ENCODE measurements around the gene LRRFIP2. TPM values are rescaled to one million over a fixed set of nuclear protein-coding genes. Genes with fewer than 3 reads are reported as not detected.

LRRFIP2 gene
- total and polyA plus RNA-seq, 8 donors, result 25.9 to 131 (median 39.0) TPM

- TF ChIP-seq EP300 (IDR thresholded peaks at IDR 0.05), result no peak
- H3K27ac ChIP-seq, result no peak overlapping the region
- no peaks in the 10 kb centered on the region for H3K27me3 ChIP-seq
- H3K36me3 ChIP-seq, result no peaks in the 10 kb centered on the region
- peaks cover 0 to 3% (median 1%) of the 10 kb centered on the region in 4 donors for H3K4me1 ChIP-seq
- 78 to 86% (median 84%) methylated on average over 4 of the region's 4 CpGs for WGBS, 5 donors
- intact Hi-C loops (cut with DNase I; ENCODE audit: low total_unique reads), result no loop called here
- DNase-seq, result no peak
- H3K9me3 ChIP-seq, result no peaks in the 10 kb centered on the region
- H3K4me3 ChIP-seq, result no peak overlapping the region
Observed at GRCh38 chr3:37189109-37189508, 14.7 kb upstream of the LRRFIP2 start.

GRCh38 chr3:37183976-37184375 is 9.6 kb upstream of the LRRFIP2 start:
- Histone ChIP-seq H3K4me1 (peaks cover 0 to 22% (median 17%) of the 10 kb centered on the region in 4 donors), H3K4me3 (no peak overlapping the region), H3K27ac (peak overlapping the region in 3 of 5 donors; percentile 16 to 38 (median 31)), H3K36me3 (no peaks in the 10 kb centered on the region), H3K27me3 (no peaks in the 10 kb centered on the region), H3K9me3 (no peaks in the 10 kb centered on the region)
- intact Hi-C loops (cut with DNase I; ENCODE audit: low total_unique reads), result no loop called here
- DNase-seq, result no peak
- TF ChIP-seq POLR2A (IDR thresholded peaks at IDR 0.05) (no peak), POLR2AphosphoS5 (IDR thresholded peaks at IDR 0.05) (no peak)
- 31 to 46% (median 45%) methylated on average over 5 of the region's 5 CpGs for WGBS, 5 donors

GRCh38 chr3:37183375-37183831 is 9.0 kb upstream of the LRRFIP2 start:
- 45 to 66% (median 56%) methylated on average over 3 of the region's 3 CpGs for WGBS, 5 donors
- Histone ChIP-seq H3K4me3 (no peak overlapping the region), H3K27ac (peak overlapping the region in 4 of 5 donors; percentile 11 to 38 (median 24)), H3K4me1 (peaks cover 1 to 28% (median 20%) of the 10 kb centered on the region in 4 donors), H3K27me3 (no peaks in the 10 kb centered on the region), H3K9me3 (no peaks in the 10 kb centered on the region), H3K36me3 (no peaks in the 10 kb centered on the region)
- DNase-seq, result peak in 1 of 2 donors; percentile 34
- intact Hi-C loops (cut with DNase I; ENCODE audit: low total_unique reads), result no loop called here
- TF ChIP-seq CTCF (IDR thresholded peaks at IDR 0.05) (no peak), POLR2AphosphoS5 (IDR thresholded peaks at IDR 0.05) (peak in 1 of 3 donors; percentile 57)

GRCh38 chr3:37182816-37183215 is 8.4 kb upstream of the LRRFIP2 start:
- TF ChIP-seq POLR2A (IDR thresholded peaks at IDR 0.05) (no peak), CTCF (IDR thresholded peaks at IDR 0.05) (no peak), POLR2AphosphoS5 (IDR thresholded peaks at IDR 0.05) (no peak), EP300 (IDR thresholded peaks at IDR 0.05) (no peak)
- Histone ChIP-seq H3K9me3 (no peaks in the 10 kb centered on the region), H3K4me1 (peaks cover 7 to 34% (median 26%) of the 10 kb centered on the region in 4 donors), H3K27ac (peak overlapping the region in 4 of 5 donors; percentile 11 to 38 (median 24)), H3K4me3 (no peak overlapping the region), H3K27me3 (no peaks in the 10 kb centered on the region), H3K36me3 (no peaks in the 10 kb centered on the region)
- DNase-seq, result no peak
- intact Hi-C loops (cut with DNase I; ENCODE audit: low total_unique reads), result no loop called here

- TF ChIP-seq EP300 (IDR thresholded peaks at IDR 0.05), result no peak
- no peak for TF ChIP-seq POLR2A (IDR thresholded peaks at IDR 0.05)
- TF ChIP-seq POLR2AphosphoS5 (IDR thresholded peaks at IDR 0.05), result no peak
- TF ChIP-seq CTCF (IDR thresholded peaks at IDR 0.05), result no peak
- WGBS, 5 donors, result 73 to 88% (median 85%) methylated on average over 7 of the region's 7 CpGs
- DNase-seq, result no peak
- no peaks in the 10 kb centered on the region for H3K9me3 ChIP-seq
- H3K4me3 ChIP-seq, result no peak overlapping the region
- no peak overlapping the region for H3K27ac ChIP-seq
- intact Hi-C loops (cut with DNase I; ENCODE audit: low total_unique reads), result no loop called here
- peaks cover 16 to 44% (median 34%) of the 10 kb centered on the region in 4 donors for H3K4me1 ChIP-seq
- H3K36me3 ChIP-seq, result no peaks in the 10 kb centered on the region
- no peaks in the 10 kb centered on the region for H3K27me3 ChIP-seq
Observed at GRCh38 chr3:37181756-37182155, 7.4 kb upstream of the LRRFIP2 start.
